ENCODE measurements around the gene ZBTB48.
"Not testable (repeated sequence)": the region's sequence is repeated elsewhere in the genome, so short reads cannot be mapped to it uniquely, and the experiment has no call there.

ZBTB48 gene

GRCh38 chr1:6592865-6593593, 13.2 kb downstream of the ZBTB48 start:
- FAIRE-seq = no peak

GRCh38 chr1:6593810-6594209, 14.0 kb downstream of the ZBTB48 start:
- FAIRE-seq = no peak

GRCh38 chr1:6594977-6595740, 15.4 kb downstream of the ZBTB48 start:
- FAIRE-seq = no peak

- no peak for FAIRE-seq
These were observed 16.6 kb downstream of the ZBTB48 start for GRCh38 chr1:6596351-6596750.

- no peak for FAIRE-seq
These were observed 17.3 kb downstream of the ZBTB48 start for GRCh38 chr1:6596886-6597776.

- no peak for FAIRE-seq
These were observed 18.0 kb downstream of the ZBTB48 start for GRCh38 chr1:6597777-6598131.

- no peak for FAIRE-seq
These were observed 19.6 kb downstream of the ZBTB48 start for GRCh38 chr1:6599141-6599975.

- FAIRE-seq = not testable (repeated sequence)
These were observed 20.2 kb downstream of the ZBTB48 start for GRCh38 chr1:6599991-6600390.

GRCh38 chr1:6600410-6601048, 20.7 kb downstream of the ZBTB48 start:
- FAIRE-seq = no peak

GRCh38 chr1:6601049-6601922, 21.5 kb downstream of the ZBTB48 start:
- FAIRE-seq = peak; percentile 88

GRCh38 chr1:6601923-6602668, 22.3 kb downstream of the ZBTB48 start:
- no peak for FAIRE-seq

- no peak for FAIRE-seq
These were observed 23.0 kb downstream of the ZBTB48 start, which contains the start of gene KLHL21 for GRCh38 chr1:6602669-6603237. TSS of gene KLHL21 (minus strand) at chr1:6602869. CDS start at chr1:6602817, 52 bp downstream.

GRCh38 chr1:6603238-6603914, 23.6 kb downstream of the ZBTB48 start:
- FAIRE-seq = peak; percentile 84

GRCh38 chr1:6603915-6604558, 24.2 kb downstream of the ZBTB48 start:
- FAIRE-seq = peak; percentile 79

GRCh38 chr1:6612641-6613360, 33.0 kb downstream of the ZBTB48 start:
- no peak for FAIRE-seq

- peak; percentile 3 for FAIRE-seq
These were observed 33.7 kb downstream of the ZBTB48 start, which contains the start of gene PHF13 for GRCh38 chr1:6613361-6614018. TSS of gene PHF13 (plus strand) at chr1:6613731. CDS start at chr1:6614067, 336 bp downstream.

Measured in G401.6 (cell line).